Heart right ventricle (tissue), 16 donors: ENCODE measurements around the gene XIRP1. TPM values are rescaled to one million over a fixed set of nuclear protein-coding genes. Genes with fewer than 3 reads are reported as not detected.

Experiments
- ATAC-seq, 8 donors: fragments of 200-7000 bp; cut with Tn5 transposase; one replicate each; pipeline ENCODE4 v1.9.1; 2020; ENCODE audit warnings: mild to moderate bottlenecking in 8 of 8, moderate library complexity in 8 of 8, moderate number of reproducible peaks in 1 of 8
- DNase-seq, 2 donors: peaks; one replicate each; pipeline ENCODE4 v3.0.0-alpha.2; 2020
- H3K27ac ChIP-seq, 10 donors: fragments of 200-600 bp; sonication (generic) in 2 of 10; one replicate each; pipeline versions ENCODE4 v1.5.0 to v1.8.0; 2020 to 2022; ENCODE audit warnings: mild to moderate bottlenecking in 3 of 10
- H3K27me3 ChIP-seq, 7 donors: fragments of 200-600 bp; one replicate each; pipeline ENCODE4 v1.8.0; 2021 to 2022; ENCODE audit warnings: mild to moderate bottlenecking in 2 of 7
- H3K36me3 ChIP-seq, 9 donors: fragments of 200-600 bp; sonication (generic) in 1 of 9; one replicate each; pipeline versions ENCODE4 v1.5.0 to v1.8.0; 2020 to 2022; ENCODE audit warnings: mild to moderate bottlenecking in 2 of 9
- H3K4me1 ChIP-seq, 9 donors: fragments of 200-600 bp; sonication (generic) in 1 of 9; one replicate each; pipeline versions ENCODE4 v1.5.0 to v1.8.0; 2020 to 2022; ENCODE audit warnings: mild to moderate bottlenecking in 4 of 9
- H3K4me3 ChIP-seq, 10 donors: fragments of 200-600 bp; sonication (generic) in 2 of 10; one replicate each; pipeline versions ENCODE4 v1.5.0 to v1.8.0; 2020 to 2022; ENCODE audit warnings: mild to moderate bottlenecking in 7 of 10, moderate library complexity in 2 of 10
- H3K9me3 ChIP-seq, 11 donors: fragments of 200-600 bp in 10 of 11; sonication (generic) in 2 of 11; one replicate each; pipeline versions ENCODE4 v1.5.0 to v1.8.0; 2013 to 2022; ENCODE audit warnings: mild to moderate bottlenecking in 2 of 11, control low read depth in 1 of 11, moderate library complexity in 1 of 11
- WGBS, 2 donors: extraction: QIAGEN DNeasy Blood & Tissue Kit; methylation state at CpG; one replicate each; pipeline ENCODE4 v1.1.7; 2013; ENCODE audit warnings: inconsistent platforms in 1 of 2; 5-methylcytosine and 5-hydroxymethylcytosine counted together
- intact Hi-C, 10 donors: fragments of 100-400 bp; cut with DNase I; formaldehyde crosslinking; loops; one replicate each; pipeline versions ENCODE4 v1.11.1 to v1.14.2; 2022
- polyA plus RNA-seq, 2 donors: library from polyadenylated mRNA; stranded (reverse); fragments of 200-250 nt; gene quantifications; one replicate each; pipeline ENCODE4 v1.2.3, GENCODE V29; 2013
- total RNA-seq, 10 donors: library from RNA; stranded (reverse); fragmentation: NEBNext Ultra II Directional in 3 of 10; extraction: Animal tissue kit (Norgen Biotek cat#: 25700) in 3 of 10; gene quantifications; one replicate each; pipeline versions ENCODE4 v1.2.1 to v1.2.4, GENCODE V29; 2021 to 2023
- TF ChIP-seq, protein P1 (sequence below), 9 donors: fragments of 200-600 bp; sonication (generic) in 2 of 9; IDR thresholded peaks; one replicate each; pipeline versions ENCODE4 v1.5.0 to v1.8.0; 2021 to 2022; ENCODE audit warnings: antibody characterized with exemption in 9 of 9, mild to moderate bottlenecking in 5 of 9, moderate library complexity in 1 of 9
- donor health status: Arrhythmogenic right ventricular cardiomyopathy.
- donor health status: ischemic (EF 13 %, LVEDD 7.1; RV severe dilation, severe dysfunction).
- donor health status: healthy with polysubstance abuse.
- donor health status: DM: no; HTN: yes; CAD: no.
- donor health status: DM: no; HTN: no; CAD: no.
- donor health status: ischemic (EF 25% LVEDD 6.9; RV normal size, moderate dysfunction).
- donor health status: ischemic (EF 25% LVEDD 5.7; RV mildly dilated, moderate dysfunction).
- donor health status: healthy.
- donor health status: DM: yes; HTN: yes; CAD: no.
- donor health status: Ischemic cardiomyopathy.
- donor health status: ischemic (EF 35%, LVEDD 5.7; RV mildly dilated, moderate dysfunction).
- donor health status: nonischemic (EF 11% LVEDD 7.7; RV severe dilation, severe dysfunction).
- donor health status: DM: yes; HTN: yes; CAD: no.
- donor health status: PGD.
- donor health status: ischemic (EF 29% LVEDD 5.4; RV normal size, mild dysfunction).
- donor health status: nonischemic (EF 23%, LVEDD 6.1; RV moderate dilation, normal function).

XIRP1 gene
- total and polyA plus RNA-seq, 12 donors: 277 to 1,691 (median 575) TPM

DNA sequence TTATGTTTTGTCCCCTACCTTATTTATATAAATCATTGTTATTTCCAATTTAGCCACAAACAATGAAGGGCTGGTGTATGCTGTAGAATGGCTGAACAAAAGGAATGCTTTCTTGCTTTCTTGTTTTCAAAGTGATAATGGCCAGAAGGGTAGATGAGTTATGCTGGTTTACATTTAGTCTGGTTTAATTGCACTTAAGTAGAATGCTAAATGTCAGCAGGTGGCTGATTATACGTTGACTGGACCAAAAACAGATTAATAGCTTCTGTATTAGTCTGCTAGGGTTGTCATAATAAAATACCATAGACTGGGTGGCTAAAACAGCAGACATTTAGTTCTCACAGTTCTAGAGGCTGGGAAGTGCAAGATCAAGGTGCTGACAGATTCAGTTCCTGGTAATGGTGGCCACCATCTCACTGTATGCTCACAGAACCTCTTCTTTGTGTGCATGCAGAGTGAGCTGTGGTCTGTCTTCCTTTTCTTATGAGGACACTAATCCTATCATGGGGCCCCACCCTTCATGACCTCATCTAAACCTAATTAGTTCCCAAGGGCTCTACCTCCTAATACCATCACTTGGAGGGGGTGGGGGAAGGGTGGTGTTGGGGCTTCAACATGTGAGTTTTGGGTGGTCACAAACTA lies 17.1 kb upstream of the XIRP1 start:
- Histone ChIP-seq H3K4me1 (peaks cover 0 to 20% (median 9%) of the 10 kb centered on the region in 9 donors), H3K4me3 (no peak overlapping the region), H3K27ac (no peak overlapping the region), H3K36me3 (no peaks in the 10 kb centered on the region), H3K9me3 (peaks cover 0 to 6% (median 0%) of the 10 kb centered on the region in 11 donors), H3K27me3 (no peaks in the 10 kb centered on the region)
- TF ChIP-seq, protein P1, sequence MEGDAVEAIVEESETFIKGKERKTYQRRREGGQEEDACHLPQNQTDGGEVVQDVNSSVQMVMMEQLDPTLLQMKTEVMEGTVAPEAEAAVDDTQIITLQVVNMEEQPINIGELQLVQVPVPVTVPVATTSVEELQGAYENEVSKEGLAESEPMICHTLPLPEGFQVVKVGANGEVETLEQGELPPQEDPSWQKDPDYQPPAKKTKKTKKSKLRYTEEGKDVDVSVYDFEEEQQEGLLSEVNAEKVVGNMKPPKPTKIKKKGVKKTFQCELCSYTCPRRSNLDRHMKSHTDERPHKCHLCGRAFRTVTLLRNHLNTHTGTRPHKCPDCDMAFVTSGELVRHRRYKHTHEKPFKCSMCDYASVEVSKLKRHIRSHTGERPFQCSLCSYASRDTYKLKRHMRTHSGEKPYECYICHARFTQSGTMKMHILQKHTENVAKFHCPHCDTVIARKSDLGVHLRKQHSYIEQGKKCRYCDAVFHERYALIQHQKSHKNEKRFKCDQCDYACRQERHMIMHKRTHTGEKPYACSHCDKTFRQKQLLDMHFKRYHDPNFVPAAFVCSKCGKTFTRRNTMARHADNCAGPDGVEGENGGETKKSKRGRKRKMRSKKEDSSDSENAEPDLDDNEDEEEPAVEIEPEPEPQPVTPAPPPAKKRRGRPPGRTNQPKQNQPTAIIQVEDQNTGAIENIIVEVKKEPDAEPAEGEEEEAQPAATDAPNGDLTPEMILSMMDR (IDR thresholded peaks at IDR 0.05): no peak
- intact Hi-C loops: loop anchor here in 8 of 10 donors (2.0 to 5.0 kb wide), 5 partner anchors 77 to 83 kb away; no protein-coding TSS in a partner anchor
- DNase-seq (no peak), ATAC-seq (no peak)
- WGBS, 2 donors: 77 to 89% methylated on average over 1 of the region's 1 CpG

DNA sequence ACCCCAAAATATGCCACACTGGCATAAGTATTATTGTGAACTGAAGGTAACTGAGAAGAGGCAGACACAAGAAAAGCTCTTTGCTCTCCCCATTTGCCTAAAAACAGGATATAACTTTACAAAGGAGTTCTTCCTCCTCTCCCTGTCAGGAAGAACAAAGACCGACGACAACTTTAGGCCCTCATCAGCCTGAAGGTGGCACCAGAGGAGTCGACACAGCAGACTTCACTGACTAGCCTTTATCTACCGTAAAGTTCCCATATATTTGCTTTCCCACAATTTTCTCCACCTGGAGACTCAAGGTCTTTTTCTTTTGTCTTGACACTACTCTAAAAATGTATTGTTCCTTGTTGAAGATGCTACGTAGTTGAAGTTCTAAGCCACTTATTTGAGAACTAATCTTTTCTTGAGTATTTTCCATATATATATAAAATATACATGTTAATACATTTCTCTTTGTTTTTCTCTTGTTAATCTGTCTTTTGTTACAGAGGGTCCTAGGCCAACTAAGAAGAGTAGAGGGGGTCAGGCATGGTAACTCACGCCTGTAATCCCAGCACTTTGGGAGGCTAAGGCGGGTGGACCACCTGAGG lies 16.2 kb upstream of the XIRP1 start:
- H3K9me3 ChIP-seq: peaks cover 0 to 6% (median 0%) of the 10 kb centered on the region in 11 donors
- H3K27ac ChIP-seq: peak overlapping the region in 7 of 10 donors; percentile 1 to 50 (median 34)
- H3K4me1 ChIP-seq: peaks cover 0 to 20% (median 9%) of the 10 kb centered on the region in 9 donors
- TF ChIP-seq, protein P1 (IDR thresholded peaks at IDR 0.05): peak; percentile 38 to 83 (median 67)
- no peaks in the 10 kb centered on the region for H3K36me3 ChIP-seq
- H3K4me3 ChIP-seq: no peak overlapping the region
- ATAC-seq (peak in 7 of 8 donors; percentile 73 to 93 (median 90)), DNase-seq (peak; percentile 44 to 77)
- H3K27me3 ChIP-seq: no peaks in the 10 kb centered on the region
- intact Hi-C loops: loop anchor here (1.0 to 5.0 kb wide), 6 partner anchors 78 to 84 kb away; no protein-coding TSS in a partner anchor
- 36 to 38% methylated on average over 7 of the region's 7 CpGs for WGBS, 2 donors

DNA sequence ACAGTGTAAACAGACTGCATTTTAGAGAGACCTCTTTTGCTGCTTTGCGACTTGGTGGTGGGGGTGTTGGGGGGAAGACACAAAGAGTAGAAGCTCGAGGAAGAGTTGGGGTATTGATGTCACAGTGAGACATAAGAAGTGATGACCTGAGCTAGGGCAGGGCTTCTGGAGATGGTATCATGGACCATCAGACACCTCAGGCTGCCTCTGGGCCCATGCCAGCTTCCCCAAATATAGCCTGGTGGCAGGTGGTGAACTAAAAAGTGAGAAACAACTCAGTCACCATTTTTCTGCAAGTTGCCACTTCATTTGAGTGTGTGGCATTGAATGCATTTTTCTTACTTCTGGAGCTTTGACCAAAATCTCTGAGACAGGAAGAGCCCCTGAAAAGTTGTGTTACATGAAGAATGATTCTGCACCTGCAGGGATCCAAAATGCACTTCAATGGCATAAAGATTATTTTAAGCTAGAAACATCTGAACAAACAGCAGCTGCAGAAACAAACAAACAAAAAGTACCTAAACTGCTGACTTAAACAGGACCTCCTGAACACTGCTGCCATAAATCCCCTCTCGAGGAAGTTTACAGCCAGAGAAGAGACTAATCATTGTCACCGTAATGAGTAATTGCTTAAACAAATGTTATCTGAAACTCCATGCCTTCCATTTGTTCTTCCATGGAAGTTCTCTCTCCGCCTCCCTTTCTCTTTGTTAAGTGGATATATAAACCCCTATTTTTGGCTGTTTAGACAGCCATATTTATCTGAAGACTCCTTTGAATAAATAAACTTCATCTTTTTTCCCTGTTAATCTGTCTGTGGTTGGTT lies 15.2 kb upstream of the XIRP1 start:
- H3K27me3 ChIP-seq: no peaks in the 10 kb centered on the region
- H3K27ac ChIP-seq: peak overlapping the region in 6 of 10 donors; percentile 1 to 50 (median 34)
- peaks cover 0 to 20% (median 9%) of the 10 kb centered on the region in 9 donors for H3K4me1 ChIP-seq
- TF ChIP-seq, protein P1 (IDR thresholded peaks at IDR 0.05): no peak
- ATAC-seq (no peak), DNase-seq (no peak)
- intact Hi-C loops: loop anchor here (1.0 to 5.0 kb wide), 6 partner anchors 79 to 85 kb away; no protein-coding TSS in a partner anchor
- 69 to 70% methylated on average over 5 of the region's 5 CpGs for WGBS, 2 donors
- no peaks in the 10 kb centered on the region for H3K36me3 ChIP-seq
- no peak overlapping the region for H3K4me3 ChIP-seq
- H3K9me3 ChIP-seq: peaks cover 0 to 6% (median 0%) of the 10 kb centered on the region in 11 donors
